Activated naive CD8-positive, alpha-beta T cell treated with anti-CD3 and anti-CD28 coated beads, Interleukin-2, amount 10 ng/mL, durations not matched to agents 7 days and 5 days (primary cell): ENCODE data around the gene MAF. TPM values are rescaled to one million over a fixed set of nuclear protein-coding genes. Genes with fewer than 3 reads are reported as not detected.

Experiments
- ATAC-seq: fragments of 150-1000 bp; cut with Tn5 transposase; one replicate; pipeline ENCODE4 v1.10.0; 2021; ENCODE audit warnings: low read depth, moderate library complexity
- POLR2A ChIA-PET: fragments of 350-600 bp; sonication (Branson Sonifier 250); formaldehyde crosslinking; loops from one replicate; lab custom pipeline; 2021; ENCODE audit warnings: antibody characterized with exemption; lab: Charles Lee
- DNase-seq: peaks from one replicate; pipeline ENCODE4 v3.0.0; 2021
- H3K27ac Mint-ChIP-seq: one replicate; pipeline ENCODE4 v1.8.0; 2022; ENCODE audit warnings: mild to moderate bottlenecking, mixed read lengths
- H3K27me3 Mint-ChIP-seq: one replicate; pipeline ENCODE4 v1.8.0; 2022; ENCODE audit warnings: mild to moderate bottlenecking, moderate library complexity, mixed read lengths
- H3K36me3 Mint-ChIP-seq: one replicate; pipeline ENCODE4 v1.8.0; 2021; ENCODE audit warnings: mild to moderate bottlenecking, mixed read lengths
- H3K4me1 Mint-ChIP-seq: one replicate; pipeline ENCODE4 v1.8.0; 2021; ENCODE audit warnings: mixed read lengths
- H3K4me3 Mint-ChIP-seq: one replicate; pipeline ENCODE4 v1.8.0; 2022; ENCODE audit warnings: mild to moderate bottlenecking, moderate library complexity, mixed read lengths
- H3K9me3 Mint-ChIP-seq: one replicate; pipeline ENCODE4 v1.8.0; 2021; ENCODE audit warnings: mixed read lengths
- total RNA-seq, 2 experiments: library from RNA; stranded (reverse); gene quantifications; one replicate each; pipeline ENCODE4 v1.2.3, GENCODE V29; 2021

MAF gene
- total RNA-seq, 2 experiments from 2014 or later = 7.6 to 8.8 TPM

DNA sequence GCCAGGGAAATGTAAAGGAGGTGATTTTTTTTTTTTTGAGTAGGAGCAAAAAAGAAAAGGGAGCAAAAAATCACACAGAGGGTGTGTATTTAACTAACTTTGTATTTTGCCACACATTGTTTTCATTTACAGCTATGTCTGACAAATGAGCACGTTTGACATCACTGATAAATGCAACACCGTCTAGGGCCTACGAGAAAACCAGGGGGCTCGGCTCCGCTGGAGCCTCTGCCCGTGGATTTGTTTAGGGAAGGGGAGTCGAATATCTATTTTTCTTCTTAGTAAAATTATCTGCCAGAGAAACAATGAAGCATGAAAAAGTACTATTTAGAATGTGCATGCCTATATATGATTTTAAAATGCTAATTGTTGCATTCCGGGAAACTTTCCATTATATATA lies 6.8 kb downstream of the MAF start:
- Mint-ChIP-seq H3K27ac (no peak overlapping the region), H3K4me3 (no peak overlapping the region), H3K36me3 (no peaks in the 10 kb centered on the region), H3K27me3 (peaks cover 64% of the 10 kb centered on the region), H3K9me3 (no peaks in the 10 kb centered on the region), H3K4me1 (peaks cover 4% of the 10 kb centered on the region)
- POLR2A ChIA-PET = interaction anchor here (0.6 kb wide), 1 partner anchor 30 kb away, joined by 3 read pairs; no protein-coding TSS in a partner anchor
- ATAC-seq (no peak), DNase-seq (no peak)

DNA sequence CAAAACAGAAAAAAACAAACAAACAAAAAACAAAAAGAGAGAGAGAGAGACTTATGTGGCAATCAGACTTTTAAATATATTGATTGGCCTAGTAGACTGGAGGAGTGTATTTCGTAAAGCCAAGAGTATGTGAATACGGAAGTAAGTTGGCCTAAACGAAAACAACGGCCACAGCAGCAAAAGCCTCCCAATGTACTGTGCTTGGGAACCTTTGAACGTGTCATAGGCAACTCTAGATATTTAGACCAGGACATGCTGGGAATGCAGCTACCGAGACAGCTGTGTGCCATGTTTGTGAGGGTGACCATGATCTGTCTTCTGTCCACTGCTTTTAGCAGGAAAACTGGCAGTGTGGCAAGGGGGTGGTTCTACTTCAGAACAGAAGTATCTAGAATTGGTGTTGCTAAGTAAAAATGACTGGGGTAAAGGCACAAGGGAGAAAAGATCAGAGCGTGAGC lies 7.4 kb downstream of the MAF start:
- Mint-ChIP-seq H3K36me3 (no peaks in the 10 kb centered on the region), H3K4me3 (no peak overlapping the region), H3K27ac (no peak overlapping the region), H3K4me1 (peaks cover 2% of the 10 kb centered on the region), H3K9me3 (no peaks in the 10 kb centered on the region), H3K27me3 (peaks cover 63% of the 10 kb centered on the region)
- ATAC-seq (no peak), DNase-seq (no peak)
- POLR2A ChIA-PET = interaction anchor here (0.6 kb wide), 1 partner anchor 31 kb away, joined by 3 read pairs; no protein-coding TSS in a partner anchor

DNA sequence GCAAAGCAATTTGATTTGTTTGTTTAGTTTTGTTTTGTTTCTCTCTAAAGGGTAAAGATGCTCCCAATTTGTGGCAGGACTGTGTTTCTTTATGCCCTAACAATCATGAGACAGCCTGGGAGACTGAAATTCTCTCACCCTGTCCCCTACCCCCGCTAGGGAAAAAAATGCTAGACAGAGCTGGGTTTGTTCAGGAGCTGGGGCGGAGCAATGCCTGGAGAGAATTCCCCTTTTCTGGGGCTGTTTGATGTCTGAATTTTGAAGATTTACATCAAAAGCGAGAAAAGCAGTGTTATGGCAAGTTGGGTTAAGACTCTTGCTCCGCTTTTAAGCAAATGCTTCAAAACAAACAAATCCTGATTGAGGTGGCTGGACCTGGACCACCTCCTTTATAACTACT lies 8.4 kb downstream of the MAF start:
- no peak overlapping the region for H3K4me3 Mint-ChIP-seq
- DNase-seq = no peak
- no peaks in the 10 kb centered on the region for H3K36me3 Mint-ChIP-seq
- no peak for ATAC-seq
- POLR2A ChIA-PET = no interaction called here
- H3K9me3 Mint-ChIP-seq = no peaks in the 10 kb centered on the region
- peaks cover 2% of the 10 kb centered on the region for H3K4me1 Mint-ChIP-seq
- peaks cover 64% of the 10 kb centered on the region for H3K27me3 Mint-ChIP-seq
- H3K27ac Mint-ChIP-seq = no peak overlapping the region

DNA sequence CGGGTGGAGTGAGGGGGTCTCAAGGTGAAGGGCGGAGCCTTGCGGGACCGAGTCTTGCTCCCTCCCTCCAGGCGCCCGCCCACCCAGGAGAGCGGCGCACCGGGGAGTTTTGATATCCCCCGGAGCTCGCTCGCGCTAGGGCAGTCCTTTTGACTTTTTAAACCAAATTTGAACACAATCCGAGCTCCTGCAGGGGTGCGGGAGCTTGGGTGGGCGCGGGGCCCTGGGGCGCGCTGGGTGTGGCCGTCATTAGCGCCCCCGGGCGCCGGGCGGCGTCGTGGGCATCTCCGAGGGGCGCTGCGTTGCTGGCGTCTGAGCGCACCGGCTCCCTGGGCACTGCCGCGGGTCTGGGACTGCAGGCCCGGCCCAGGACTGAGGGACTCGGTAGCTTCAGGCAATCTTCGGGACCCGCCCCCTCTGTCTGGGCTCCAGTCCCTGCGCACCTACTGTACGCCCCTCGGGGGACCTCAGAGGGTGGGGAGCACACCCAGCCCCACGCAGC lies 10.9 kb downstream of the MAF start:
- Mint-ChIP-seq H3K9me3 (no peaks in the 10 kb centered on the region), H3K4me3 (no peak overlapping the region), H3K36me3 (no peaks in the 10 kb centered on the region), H3K27ac (no peak overlapping the region), H3K27me3 (peaks cover 52% of the 10 kb centered on the region), H3K4me1 (no peaks in the 10 kb centered on the region)
- POLR2A ChIA-PET = no interaction called here
- no peak for ATAC-seq
- DNase-seq = no peak

DNA sequence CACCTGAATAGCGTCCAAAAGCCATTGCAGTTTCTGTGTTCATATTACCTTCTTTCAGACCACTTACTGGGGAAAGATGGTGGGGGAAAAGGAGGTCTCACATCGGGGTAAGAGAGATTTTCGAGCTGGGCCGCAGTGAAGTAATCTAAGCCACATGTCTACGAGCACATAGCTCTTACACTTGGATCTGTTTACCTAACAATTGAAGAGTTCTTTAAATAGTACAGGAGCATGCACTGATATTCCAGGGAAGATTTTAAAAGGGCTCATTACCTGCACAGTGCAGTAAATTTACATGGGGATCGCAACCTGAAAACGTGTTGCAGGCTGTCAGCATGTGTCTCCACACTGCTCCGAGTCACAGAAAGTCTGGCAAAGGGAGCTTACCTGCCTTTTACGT lies 12.6 kb downstream of the MAF start:
- no peak overlapping the region for H3K4me3 Mint-ChIP-seq
- POLR2A ChIA-PET = no interaction called here
- no peak for DNase-seq
- no peaks in the 10 kb centered on the region for H3K36me3 Mint-ChIP-seq
- no peaks in the 10 kb centered on the region for H3K9me3 Mint-ChIP-seq
- no peaks in the 10 kb centered on the region for H3K4me1 Mint-ChIP-seq
- H3K27ac Mint-ChIP-seq = no peak overlapping the region
- ATAC-seq = no peak
- H3K27me3 Mint-ChIP-seq = peaks cover 62% of the 10 kb centered on the region

DNA sequence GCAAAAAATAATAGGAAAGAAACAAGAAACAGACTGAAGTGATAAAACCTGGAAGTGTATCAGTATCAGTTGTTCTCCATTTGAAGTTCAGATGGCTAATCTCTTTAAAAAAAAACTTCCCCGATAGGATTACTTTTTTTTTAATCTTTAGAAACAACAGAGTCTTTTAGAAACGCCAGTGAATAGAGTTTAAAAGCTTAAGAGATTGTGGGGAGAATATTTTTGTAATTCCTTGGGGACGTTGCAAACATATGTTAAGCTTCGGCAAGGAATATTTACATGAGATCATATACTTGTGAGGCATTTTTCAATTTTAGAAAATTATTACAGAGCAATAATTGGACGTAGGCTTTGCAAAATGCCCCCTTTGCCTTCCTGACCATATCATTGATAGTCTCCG lies 13.2 kb downstream of the MAF start:
- no peaks in the 10 kb centered on the region for H3K36me3 Mint-ChIP-seq
- DNase-seq (no peak), ATAC-seq (no peak)
- H3K9me3 Mint-ChIP-seq = no peaks in the 10 kb centered on the region
- no peak overlapping the region for H3K4me3 Mint-ChIP-seq
- POLR2A ChIA-PET = no interaction called here
- peaks cover 62% of the 10 kb centered on the region for H3K27me3 Mint-ChIP-seq
- no peaks in the 10 kb centered on the region for H3K4me1 Mint-ChIP-seq
- H3K27ac Mint-ChIP-seq = no peak overlapping the region

DNA sequence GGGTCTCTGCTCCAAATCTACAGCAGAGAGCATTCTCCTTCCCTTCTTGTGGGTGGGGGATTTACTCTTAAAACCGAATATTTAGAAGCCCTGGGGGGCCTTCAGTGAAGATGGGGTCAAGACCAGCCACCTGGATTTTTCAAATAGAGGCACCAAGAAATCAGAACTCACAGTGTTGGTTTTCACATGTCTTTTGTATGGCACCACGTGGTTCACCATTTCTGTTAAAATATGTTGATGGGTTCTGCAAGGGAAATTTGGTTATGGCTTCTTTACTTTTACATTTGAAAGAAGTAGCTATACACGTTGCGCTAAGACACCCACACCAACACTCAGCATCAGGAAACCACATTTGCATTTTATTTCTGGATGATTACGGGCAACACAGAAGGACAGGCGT lies 17.7 kb downstream of the MAF start:
- DNase-seq (no peak), ATAC-seq (no peak)
- Mint-ChIP-seq H3K4me1 (no peaks in the 10 kb centered on the region), H3K36me3 (no peaks in the 10 kb centered on the region), H3K4me3 (no peak overlapping the region), H3K9me3 (no peaks in the 10 kb centered on the region), H3K27ac (no peak overlapping the region), H3K27me3 (peaks cover 48% of the 10 kb centered on the region)
- POLR2A ChIA-PET = no interaction called here

DNA sequence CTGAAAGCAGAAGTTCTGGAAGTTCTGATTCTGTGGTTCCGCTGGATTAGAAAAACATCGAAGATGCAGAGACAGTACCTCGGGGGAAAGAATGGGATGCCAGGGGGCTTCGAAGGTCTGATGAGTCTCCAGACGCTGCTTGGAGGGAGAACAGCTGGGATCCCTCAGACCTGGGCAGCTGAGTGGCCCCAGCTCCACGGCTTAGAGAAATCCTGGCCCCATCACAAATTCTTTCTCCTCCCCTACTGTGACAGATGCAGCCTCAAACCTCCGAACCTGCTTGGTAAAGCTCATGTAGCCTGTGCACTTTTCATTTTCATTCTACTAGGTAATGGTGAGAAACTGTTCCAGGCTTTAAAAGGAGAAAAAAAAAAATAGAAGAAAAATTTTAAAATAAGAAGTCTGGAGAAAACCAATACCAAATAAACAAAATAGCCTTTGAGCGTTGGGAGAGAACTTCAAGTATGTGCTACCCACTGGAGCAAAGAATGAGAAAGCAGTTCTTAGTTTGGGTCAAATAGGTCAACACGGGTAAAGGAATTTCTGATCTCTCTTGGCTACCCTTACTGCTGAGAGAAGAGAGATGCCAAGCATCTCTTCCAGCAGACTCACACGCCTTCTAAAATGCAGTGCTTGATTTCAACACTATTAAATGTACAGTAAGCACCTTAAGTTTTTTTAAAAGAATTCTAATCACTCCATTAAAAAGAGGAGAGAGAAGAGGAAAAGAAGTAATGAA lies 19.9 kb downstream of the MAF start:
- POLR2A ChIA-PET = no interaction called here
- Mint-ChIP-seq H3K4me3 (no peak overlapping the region), H3K36me3 (no peaks in the 10 kb centered on the region), H3K9me3 (no peaks in the 10 kb centered on the region), H3K4me1 (no peaks in the 10 kb centered on the region), H3K27ac (no peak overlapping the region), H3K27me3 (peaks cover 41% of the 10 kb centered on the region)
- ATAC-seq = no peak
- no peak for DNase-seq

DNA sequence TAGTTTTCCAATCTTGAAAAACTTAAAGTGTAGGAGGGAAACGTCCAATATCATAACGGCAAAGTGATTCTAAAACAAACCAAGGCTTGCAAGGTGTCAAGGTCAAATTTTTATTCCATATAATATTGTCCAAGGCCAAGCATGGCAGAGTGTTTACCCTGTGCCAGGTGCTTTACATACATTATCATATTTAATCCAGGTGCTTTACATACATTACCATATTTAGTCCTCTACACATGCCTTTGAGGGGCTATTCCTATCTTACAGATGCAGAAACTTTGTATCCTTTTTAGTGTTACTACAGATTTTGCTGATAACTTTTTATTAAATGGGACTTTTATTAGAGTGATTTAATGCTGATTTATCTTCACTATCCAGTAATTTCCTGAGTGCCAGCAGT lies 23.9 kb downstream of the MAF start:
- no peaks in the 10 kb centered on the region for H3K9me3 Mint-ChIP-seq
- ATAC-seq = no peak
- no peak for DNase-seq
- no peaks in the 10 kb centered on the region for H3K36me3 Mint-ChIP-seq
- H3K27ac Mint-ChIP-seq = no peak overlapping the region
- H3K4me1 Mint-ChIP-seq = no peaks in the 10 kb centered on the region
- POLR2A ChIA-PET = no interaction called here
- peaks cover 31% of the 10 kb centered on the region for H3K27me3 Mint-ChIP-seq
- H3K4me3 Mint-ChIP-seq = no peak overlapping the region

DNA sequence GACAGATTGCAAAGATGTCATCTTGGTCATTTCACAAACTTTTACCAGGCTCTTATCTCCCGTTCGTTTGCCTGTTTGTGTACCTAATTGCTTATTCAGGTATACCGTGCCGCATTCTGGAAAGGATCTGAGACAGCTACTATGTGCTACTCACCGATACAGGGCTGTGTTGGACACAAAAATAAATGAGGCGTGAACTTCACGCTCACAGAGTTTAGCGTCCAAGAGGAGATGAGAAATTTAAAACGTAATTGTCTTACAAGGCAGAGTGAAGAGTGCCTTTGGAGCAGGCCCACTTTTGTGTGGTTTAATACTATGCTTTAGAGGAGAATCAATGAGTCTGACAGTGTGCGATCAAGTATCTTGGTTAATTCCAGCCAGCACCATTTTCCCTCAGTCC lies 26.7 kb downstream of the MAF start:
- no peak overlapping the region for H3K4me3 Mint-ChIP-seq
- DNase-seq (no peak), ATAC-seq (no peak)
- POLR2A ChIA-PET = no interaction called here
- no peaks in the 10 kb centered on the region for H3K4me1 Mint-ChIP-seq
- H3K27ac Mint-ChIP-seq = no peak overlapping the region
- H3K36me3 Mint-ChIP-seq = no peaks in the 10 kb centered on the region
- H3K9me3 Mint-ChIP-seq = no peaks in the 10 kb centered on the region
- peaks cover 22% of the 10 kb centered on the region for H3K27me3 Mint-ChIP-seq

DNA sequence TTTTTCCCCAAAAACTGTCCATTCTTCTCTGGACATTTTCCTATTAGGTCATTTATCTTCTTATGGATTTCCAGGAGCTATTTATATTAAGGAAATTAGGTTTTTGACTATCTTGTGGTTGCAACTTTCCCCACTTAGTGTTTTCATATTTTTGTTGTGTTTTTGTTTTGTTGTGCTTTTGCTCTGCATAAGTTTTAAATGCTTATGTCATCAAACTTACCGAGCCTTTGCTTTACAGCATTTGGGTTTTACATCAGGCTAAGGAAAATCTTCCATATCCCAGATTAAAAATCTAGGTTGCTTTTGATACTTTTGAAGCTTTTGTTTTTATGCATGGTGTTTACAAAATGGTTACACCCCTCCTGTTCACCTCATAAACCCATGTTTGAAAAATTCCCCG lies 27.5 kb downstream of the MAF start:
- Mint-ChIP-seq H3K36me3 (no peaks in the 10 kb centered on the region), H3K27me3 (peaks cover 21% of the 10 kb centered on the region), H3K4me3 (no peak overlapping the region), H3K27ac (no peak overlapping the region), H3K9me3 (no peaks in the 10 kb centered on the region), H3K4me1 (no peaks in the 10 kb centered on the region)
- no peak for DNase-seq
- ATAC-seq = no peak
- POLR2A ChIA-PET = no interaction called here

DNA sequence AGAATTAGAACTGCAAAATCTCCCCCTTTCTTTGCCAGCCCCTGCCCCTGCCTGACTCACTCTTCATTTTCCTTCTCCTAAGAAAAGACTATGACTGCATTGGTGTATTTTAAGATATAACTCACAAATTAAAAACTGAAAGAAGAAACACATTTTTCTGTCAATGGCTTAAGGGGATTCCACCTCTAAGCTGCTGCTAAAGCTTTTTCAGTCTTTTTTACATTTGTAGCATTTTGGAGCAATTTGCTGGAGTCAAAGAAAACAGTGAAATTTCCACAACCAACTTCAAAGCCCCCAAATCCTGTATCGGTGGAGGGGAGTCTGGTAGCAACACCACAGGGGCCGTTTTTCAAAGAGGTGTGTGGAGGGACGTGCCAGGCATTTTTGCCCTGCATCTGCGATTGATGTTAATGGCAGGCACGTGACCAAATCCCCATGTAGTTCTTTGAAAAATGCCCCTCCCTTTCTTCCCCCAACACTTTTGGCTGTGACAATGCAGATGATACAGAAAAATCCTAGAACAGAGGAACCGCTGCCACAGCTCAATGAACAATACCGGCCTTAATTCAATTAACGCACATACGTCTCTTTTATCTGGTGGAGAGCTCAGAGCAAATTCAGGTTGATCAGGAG lies 28.5 kb downstream of the MAF start:
- DNase-seq (no peak), ATAC-seq (no peak)
- H3K9me3 Mint-ChIP-seq = no peaks in the 10 kb centered on the region
- POLR2A ChIA-PET = no interaction called here
- no peaks in the 10 kb centered on the region for H3K36me3 Mint-ChIP-seq
- H3K27me3 Mint-ChIP-seq = peaks cover 17% of the 10 kb centered on the region
- H3K27ac Mint-ChIP-seq = no peak overlapping the region
- H3K4me3 Mint-ChIP-seq = no peak overlapping the region
- H3K4me1 Mint-ChIP-seq = no peaks in the 10 kb centered on the region

DNA sequence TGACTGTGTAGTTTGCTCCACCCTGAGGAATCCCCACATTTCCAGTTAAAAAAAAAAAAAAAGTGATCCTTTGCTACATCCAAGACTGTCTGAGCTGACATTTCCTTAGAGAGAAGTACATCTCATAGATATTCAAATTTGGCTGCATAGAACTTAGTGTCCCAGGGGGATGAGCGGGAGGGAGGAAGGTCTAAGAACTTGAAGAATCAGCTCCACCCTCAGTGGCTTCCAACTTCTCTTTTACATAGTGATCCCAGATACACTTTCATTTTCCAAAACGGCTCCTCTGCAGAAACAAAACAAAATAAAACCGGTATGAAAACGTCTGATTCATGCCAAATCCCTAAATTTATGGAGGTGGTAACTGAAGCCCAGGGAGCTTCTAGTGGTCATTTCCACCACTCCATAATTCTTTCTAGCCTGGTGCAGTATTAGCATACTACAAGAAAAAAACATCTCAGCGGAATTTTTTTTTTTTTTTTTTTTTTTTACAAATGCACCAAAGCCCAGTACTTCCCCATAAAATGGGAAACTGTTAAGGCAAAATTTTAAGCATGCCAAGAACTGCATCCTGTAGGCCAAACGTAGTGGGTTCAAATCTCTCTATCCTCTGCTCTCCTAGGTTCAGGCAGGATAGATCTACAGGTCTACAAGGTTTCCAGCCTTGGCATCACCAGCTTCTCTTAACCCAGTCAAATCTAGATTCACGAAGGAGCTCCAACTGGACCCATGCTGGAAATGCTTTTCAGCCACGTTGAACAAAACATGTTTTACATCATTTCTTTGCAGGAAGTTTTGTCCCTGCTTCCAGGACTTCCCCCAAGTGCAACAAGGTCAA lies 29.3 kb downstream of the MAF start:
- Mint-ChIP-seq H3K27me3 (peaks cover 15% of the 10 kb centered on the region), H3K9me3 (no peaks in the 10 kb centered on the region), H3K4me3 (no peak overlapping the region), H3K4me1 (no peaks in the 10 kb centered on the region), H3K36me3 (no peaks in the 10 kb centered on the region), H3K27ac (no peak overlapping the region)
- DNase-seq (no peak), ATAC-seq (no peak)
- POLR2A ChIA-PET = no interaction called here
